ENCODE data around the gene CALML4.

- TF ChIP-seq EZH2 (IDR thresholded peaks at IDR 0.05; ENCODE audit: borderline replicate concordance, low read length) (no peak), CTCF (conservative IDR thresholded peaks at IDR 0.05 in 1 of 2, IDR thresholded peaks at IDR 0.05 in 1 of 2; ENCODE audit: extremely low read depth in 1 of 2, insufficient read depth in 1 of 2, low read depth in 1 of 2, low read length in 2 of 2) (no peak)
Measured at GRCh38 chr15:68163191-68163590, 41.9 kb downstream of the CALML4 start.
